Measurements from ENCODE around the gene MAGEA4.

The MAGEA4 gene

GRCh38 chrX:151970027-151970426, 57.3 kb downstream of the MAGEA4 start:
- Mint-ChIP-seq H3K36me3 (ENCODE audit: low read depth) (no peaks in the 10 kb centered on the region), H3K9me3 (no peaks in the 10 kb centered on the region), H3K4me1 (ENCODE audit: low read depth) (no peaks in the 10 kb centered on the region), H3K27me3 (ENCODE audit: low read depth) (peaks cover 19% of the 10 kb centered on the region), H3K27ac (no peak overlapping the region), H3K4me3 (no peak overlapping the region)

- no peak overlapping the region for H3K27ac Mint-ChIP-seq
- no peak overlapping the region for H3K4me3 Mint-ChIP-seq
- no peaks in the 10 kb centered on the region for H3K9me3 Mint-ChIP-seq
- no peaks in the 10 kb centered on the region for H3K36me3 Mint-ChIP-seq (ENCODE audit: low read depth)
- H3K27me3 Mint-ChIP-seq (ENCODE audit: low read depth), result peaks cover 23% of the 10 kb centered on the region
- no peaks in the 10 kb centered on the region for H3K4me1 Mint-ChIP-seq (ENCODE audit: low read depth)
These were observed 58.0 kb downstream of the MAGEA4 start for GRCh38 chrX:151970661-151971060.

GRCh38 chrX:151973060-151973661, 60.5 kb downstream of the MAGEA4 start:
- Mint-ChIP-seq H3K4me1 (ENCODE audit: low read depth) (no peaks in the 10 kb centered on the region), H3K9me3 (no peaks in the 10 kb centered on the region), H3K27me3 (ENCODE audit: low read depth) (peaks cover 26% of the 10 kb centered on the region), H3K27ac (no peak overlapping the region), H3K36me3 (ENCODE audit: low read depth) (no peaks in the 10 kb centered on the region), H3K4me3 (no peak overlapping the region)

- H3K4me1 Mint-ChIP-seq (ENCODE audit: low read depth), result no peaks in the 10 kb centered on the region
- H3K36me3 Mint-ChIP-seq (ENCODE audit: low read depth), result no peaks in the 10 kb centered on the region
- no peak overlapping the region for H3K4me3 Mint-ChIP-seq
- peaks cover 26% of the 10 kb centered on the region for H3K27me3 Mint-ChIP-seq (ENCODE audit: low read depth)
- H3K27ac Mint-ChIP-seq, result no peak overlapping the region
- no peaks in the 10 kb centered on the region for H3K9me3 Mint-ChIP-seq
These were observed 61.2 kb downstream of the MAGEA4 start for GRCh38 chrX:151973851-151974335.

All from T-helper 1 cell treated with Interleukin-12 subunit alpha and Interleukin-12 subunit beta and Interleukin-4 antibody, amounts not matched to agents 30 μg/mL and 1 μg/mL, for 36 hours (primary cell).